AG20443 (cell line): Measurements from ENCODE around the gene GHRL.

ENCODE experiments used
- DNase-seq: peaks from one replicate; pipeline ENCODE4 v3.0.0; 2012; ENCODE audit warnings: low spot score, mixed read lengths

GHRL gene

DNA sequence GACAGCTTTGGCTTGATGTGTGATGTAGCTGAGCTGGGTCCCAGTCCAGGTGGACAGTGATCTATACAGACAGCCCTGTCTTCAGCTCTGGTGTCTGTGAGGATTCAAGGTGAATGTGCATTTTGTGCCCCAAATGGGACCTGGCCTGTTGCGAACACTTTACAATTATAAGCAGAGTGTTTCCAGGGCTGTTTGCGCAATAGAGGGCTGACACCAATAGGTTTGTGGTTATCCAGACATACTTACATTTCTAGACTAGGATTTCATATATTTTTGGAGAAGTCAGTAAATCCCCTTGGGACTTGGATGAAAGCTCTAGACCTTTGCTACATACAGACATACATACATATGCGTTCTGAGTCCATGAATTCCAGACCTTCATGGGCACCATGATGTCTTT lies 48.7 kb downstream of the GHRL start:
- DNase-seq: no peak

DNA sequence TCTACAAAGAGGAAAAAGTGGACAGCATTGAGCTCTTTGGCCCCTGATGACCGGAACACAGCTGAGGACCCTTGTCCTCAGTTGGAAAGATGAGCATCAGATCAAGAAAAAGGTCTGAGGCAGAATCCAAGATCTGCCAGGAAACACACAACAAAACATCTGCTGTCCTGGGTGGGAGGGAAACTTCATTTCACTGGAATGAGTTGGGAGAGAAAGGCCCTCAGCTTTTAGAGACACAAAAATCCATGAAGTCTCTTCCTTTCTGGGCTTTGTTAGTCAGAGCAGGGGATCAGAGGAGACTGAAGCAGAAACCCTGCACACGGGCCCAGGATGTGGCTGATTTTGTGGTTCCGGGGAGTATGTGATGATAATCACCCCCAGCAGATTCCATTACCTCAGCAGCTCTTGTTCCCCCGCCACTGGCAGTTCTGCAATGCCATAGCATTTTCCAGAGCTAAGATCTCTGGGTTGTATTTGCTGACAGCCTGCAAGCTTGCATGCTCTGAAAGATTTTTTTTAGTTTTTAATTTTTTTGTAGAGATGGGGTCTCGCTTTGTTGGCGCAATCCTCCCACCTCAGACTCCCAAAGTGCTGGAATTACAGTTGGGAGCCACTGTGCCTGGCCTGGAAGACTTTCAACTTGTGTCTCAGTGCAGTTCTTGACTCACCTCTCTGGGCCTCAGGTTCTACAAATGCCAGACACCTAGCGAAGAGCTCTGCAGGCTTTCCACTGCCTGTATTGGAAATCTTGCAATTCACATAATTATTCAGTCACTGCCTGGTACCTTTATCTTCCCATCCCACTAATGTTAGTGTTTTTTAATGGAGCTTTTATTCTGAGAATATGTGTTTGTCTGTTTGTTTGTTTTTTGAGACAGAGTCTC lies 50.3 kb downstream of the GHRL start:
- DNase-seq: peak; percentile 18

DNA sequence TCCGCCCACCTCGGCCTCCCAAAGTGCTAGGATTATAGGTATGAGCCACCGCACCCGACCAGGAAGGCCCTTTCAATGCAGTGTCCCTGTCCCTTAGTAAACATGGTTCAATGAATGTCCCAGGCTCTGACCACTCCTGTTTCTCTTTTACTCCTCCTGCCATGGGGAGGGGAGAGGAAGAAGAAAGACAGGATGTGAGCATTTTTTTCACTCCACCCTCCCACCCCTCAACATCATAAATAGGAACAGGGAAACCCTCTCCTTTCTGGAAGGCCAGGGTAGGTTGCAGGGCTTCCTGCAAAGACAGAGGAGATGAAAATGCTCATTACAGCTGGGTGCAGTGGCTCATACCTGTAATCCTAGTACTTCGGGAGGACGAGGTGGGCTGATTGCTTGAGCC lies 51.9 kb downstream of the GHRL start:
- no peak for DNase-seq

DNA sequence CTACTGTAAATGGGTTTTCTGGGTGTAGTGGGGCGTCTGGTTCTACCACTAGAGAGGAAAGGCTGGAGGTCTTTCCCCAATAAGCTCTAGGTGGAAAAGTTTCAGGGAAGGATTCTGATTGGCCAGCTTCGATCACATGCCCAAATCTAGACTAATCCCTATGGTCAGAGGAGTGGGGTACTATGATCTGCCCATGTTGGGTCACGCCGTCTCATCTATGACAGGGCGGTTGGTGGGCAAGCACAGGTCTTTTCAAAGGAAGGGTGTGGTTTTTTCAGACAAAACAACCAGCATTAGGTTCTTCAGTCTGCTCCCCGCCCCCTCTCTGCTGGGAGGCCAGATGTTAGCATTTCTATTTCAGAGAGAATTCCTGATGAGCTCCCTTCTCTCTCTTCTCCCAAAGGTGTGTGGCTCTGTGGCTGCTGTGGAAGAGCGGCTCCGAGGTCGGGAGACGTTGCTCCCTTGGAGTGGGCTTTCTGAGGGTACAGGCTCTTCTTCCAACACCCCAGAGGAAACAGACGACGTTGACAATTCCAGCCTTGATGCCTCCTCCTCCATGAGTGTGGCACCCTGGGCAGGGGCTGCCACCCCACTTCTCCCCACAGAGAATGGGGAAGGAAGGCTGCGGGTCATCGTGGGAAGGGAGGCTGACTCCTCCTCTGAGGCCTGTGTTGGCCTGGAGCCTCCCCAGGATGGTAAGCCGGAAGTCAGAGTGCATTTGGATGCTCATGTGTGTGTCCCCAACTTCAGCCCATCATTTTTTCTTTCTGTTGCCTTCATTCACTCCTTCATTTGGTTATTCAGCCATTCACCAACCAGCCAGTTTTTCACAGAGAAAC lies 54.2 kb downstream of the GHRL start:
- DNase-seq: no peak
